Activated CD4-positive, alpha-beta T cell treated with anti-CD3 and anti-CD28 coated beads, Interleukin-2, amount 50 U/mL, for 48 hours (primary cell): ENCODE results near the gene MATK.
"Not testable (repeated sequence)": the region's sequence is repeated elsewhere in the genome, so short reads cannot be mapped to it uniquely, and the experiment has no call there.

Source experiments
- DNase-seq, 2 experiments: peaks; one replicate each; pipeline ENCODE4 v3.0.0-alpha.2; 2020

MATK gene

GRCh38 chr19:3770136-3770999 lies 15.8 kb downstream of the MATK start:
- no peak for DNase-seq

GRCh38 chr19:3769494-3769893 lies 16.7 kb downstream of the MATK start:
- no peak for DNase-seq

- DNase-seq: no peak
Observed at GRCh38 chr19:3768748-3769099, 17.5 kb downstream of the MATK start.

- no peak for DNase-seq
Observed at GRCh38 chr19:3768015-3768747, 18.0 kb downstream of the MATK start.

- no peak for DNase-seq
Observed at GRCh38 chr19:3767050-3767449, 19.1 kb downstream of the MATK start.

- no peak for DNase-seq
Observed at GRCh38 chr19:3766520-3766919, 19.7 kb downstream of the MATK start.

GRCh38 chr19:3765757-3766156 lies 20.4 kb downstream of the MATK start:
- not testable (repeated sequence) for DNase-seq

- no peak for DNase-seq
Observed at GRCh38 chr19:3765121-3765520, 21.1 kb downstream of the MATK start.

GRCh38 chr19:3762501-3763459 lies 23.4 kb downstream of the MATK start, which contains the start of gene MRPL54:
Gene MRPL54 (plus strand): TSS chr19:3762682. CDS start chr19:3762701, 19 bp downstream.
- DNase-seq: peak; percentile 98 to 99

GRCh38 chr19:3762130-3762473 lies 24.1 kb downstream of the MATK start:
- DNase-seq: no peak

GRCh38 chr19:3761382-3762129 lies 24.6 kb downstream of the MATK start, which contains the start of gene APBA3:
Gene APBA3 (minus strand): TSS chr19:3761692. CDS start chr19:3760264, 1,428 bp downstream.
- peak; percentile 97 to 98 for DNase-seq

- peak; percentile 23 to 24 for DNase-seq
Observed at GRCh38 chr19:3760871-3761361, 25.3 kb downstream of the MATK start.

GRCh38 chr19:3759482-3760254 lies 26.5 kb downstream of the MATK start:
- no peak for DNase-seq

GRCh38 chr19:3758297-3758696 lies 27.9 kb downstream of the MATK start:
- not testable (repeated sequence) for DNase-seq

GRCh38 chr19:3757705-3758104 lies 28.5 kb downstream of the MATK start:
- DNase-seq: not testable (repeated sequence)

GRCh38 chr19:3753631-3754410 lies 32.4 kb downstream of the MATK start:
- DNase-seq: no peak

- no peak for DNase-seq
Observed at GRCh38 chr19:3752492-3752891, 33.7 kb downstream of the MATK start.

GRCh38 chr19:3751236-3751635 lies 34.9 kb downstream of the MATK start:
- DNase-seq: no peak

GRCh38 chr19:3750211-3750610 lies 36.0 kb downstream of the MATK start:
- no peak for DNase-seq

- DNase-seq: no peak
Observed at GRCh38 chr19:3748965-3749364, 37.2 kb downstream of the MATK start.
